Measurements from ENCODE around the gene TSHZ2.

DNA sequence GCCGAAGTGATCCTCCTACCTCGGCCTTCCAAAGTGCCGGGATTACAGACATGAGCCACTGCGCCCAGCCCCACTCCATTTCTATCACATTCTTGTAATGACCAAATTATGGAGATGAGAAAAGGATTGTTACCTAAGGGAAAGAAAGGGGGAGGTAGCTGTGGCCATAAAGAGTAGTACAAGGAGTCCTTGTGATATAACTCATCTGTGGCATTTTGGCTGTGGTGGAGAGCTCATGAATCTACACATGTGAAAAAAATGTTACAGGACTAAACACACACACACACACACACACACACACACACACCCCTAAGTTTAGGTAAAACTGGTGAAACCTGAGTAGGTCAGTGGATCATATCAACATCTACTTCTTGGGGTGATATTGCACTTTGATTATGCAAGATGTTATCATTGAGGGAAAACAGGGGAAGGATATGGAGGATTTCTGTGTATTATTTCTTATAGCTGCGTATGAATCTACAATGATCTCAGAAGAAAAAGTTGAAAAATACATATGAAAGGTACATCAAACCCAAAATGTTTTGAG, 251.5 kb downstream of the TSHZ2 start:
- TF ChIP-seq CTCF (IDR thresholded peaks at IDR 0.05; ENCODE audit: poor library complexity, severe bottlenecking) = no peak
- TF ChIP-seq TAF1 (IDR thresholded peaks at IDR 0.05; ENCODE audit: low read depth) = no peak
- no peak for TF ChIP-seq RAD21 (conservative IDR thresholded peaks at IDR 0.05)
- no peak for TF ChIP-seq MXI1 (conservative IDR thresholded peaks at IDR 0.05; ENCODE audit: poor library complexity, severe bottlenecking)
